Mucosa of rectum (tissue), 2 donors: Measurements from ENCODE around the gene PARD3.

Experiments
- H3K27ac ChIP-seq, 2 donors: one replicate each; pipeline ENCODE4 v1.7.0; 2013; ENCODE audit warnings: inconsistent platforms in 2 of 2, low read depth in 2 of 2, low read length in 2 of 2
- H3K27me3 ChIP-seq, 2 donors: one replicate each; pipeline ENCODE4 v1.7.0; 2013; ENCODE audit warnings: low read length in 2 of 2; ENCODE audit not compliant: control insufficient read depth in 2 of 2, insufficient read depth in 2 of 2
- H3K36me3 ChIP-seq, 2 donors: one replicate each; pipeline ENCODE4 v1.7.0; 2013; ENCODE audit warnings: low read length in 2 of 2; ENCODE audit not compliant: control insufficient read depth in 2 of 2, insufficient read depth in 2 of 2
- H3K4me1 ChIP-seq, 2 donors: one replicate each; pipeline ENCODE4 v1.7.0; 2013; ENCODE audit warnings: low read length in 2 of 2, mild to moderate bottlenecking in 1 of 2; ENCODE audit not compliant: control insufficient read depth in 2 of 2, insufficient read depth in 2 of 2
- H3K4me3 ChIP-seq, 2 donors: one replicate each; pipeline ENCODE4 v1.7.0; 2013; ENCODE audit warnings: low read length in 2 of 2
- H3K9ac ChIP-seq, 2 donors: one replicate each; pipeline ENCODE4 v1.7.0; 2013; ENCODE audit warnings: low read length in 2 of 2, low read depth in 1 of 2, mild to moderate bottlenecking in 1 of 2
- H3K9me3 ChIP-seq, 2 donors: one replicate each; pipeline ENCODE4 v1.7.0; 2013; ENCODE audit warnings: low read length in 2 of 2; ENCODE audit not compliant: control insufficient read depth in 2 of 2
- donor health status: healthy.
- donor health status: Normal muscosa, but diverticular disease.

Gene PARD3

DNA sequence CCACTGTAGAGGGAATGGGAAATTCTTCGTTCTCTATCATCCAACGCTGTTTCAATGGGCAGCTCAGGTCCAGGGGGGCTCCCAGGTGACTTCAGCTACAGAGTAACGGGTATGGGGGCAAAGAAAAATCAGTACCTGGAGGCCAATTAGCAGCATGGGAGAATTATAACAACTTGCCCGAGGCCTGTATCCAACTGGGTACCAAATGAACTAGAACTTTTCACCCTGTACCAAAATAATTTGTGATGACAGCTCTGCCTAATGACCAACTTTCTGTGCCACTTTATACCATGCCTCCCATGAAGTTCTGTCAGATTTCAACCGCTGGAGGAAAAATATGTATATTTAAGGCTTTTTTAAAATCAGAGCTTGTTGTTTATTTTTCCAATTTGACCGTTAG lies 467.1 kb downstream of the PARD3 start:
- no peaks in the 10 kb centered on the region for H3K9me3 ChIP-seq
- no peaks in the 10 kb centered on the region for H3K36me3 ChIP-seq
- H3K27ac ChIP-seq: no peak overlapping the region
- H3K4me3 ChIP-seq: no peak overlapping the region
- peaks cover 2 to 14% of the 10 kb centered on the region in 2 donors for H3K4me1 ChIP-seq
- no peaks in the 10 kb centered on the region for H3K27me3 ChIP-seq
- H3K9ac ChIP-seq: no peak overlapping the region

DNA sequence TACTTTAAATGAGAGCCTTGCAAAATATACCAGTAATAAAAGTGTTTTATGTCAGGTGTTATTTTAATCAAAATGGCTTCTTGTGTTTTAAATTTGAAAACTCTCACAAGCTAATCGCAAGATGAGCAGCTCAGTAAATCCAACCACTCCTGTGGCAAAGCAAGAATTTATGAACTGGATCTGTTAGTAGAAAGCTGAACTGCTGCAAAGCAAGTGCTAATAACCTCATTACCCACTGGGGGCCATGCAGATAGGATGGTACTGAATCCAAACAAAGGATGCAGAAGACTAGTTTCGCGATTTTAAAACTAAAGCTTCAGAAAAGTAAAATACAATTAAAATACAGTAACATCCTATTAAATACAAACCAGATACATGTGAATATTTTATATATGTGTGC lies 468.0 kb downstream of the PARD3 start:
- no peaks in the 10 kb centered on the region for H3K36me3 ChIP-seq
- H3K9me3 ChIP-seq: no peaks in the 10 kb centered on the region
- no peaks in the 10 kb centered on the region for H3K27me3 ChIP-seq
- H3K4me1 ChIP-seq: peaks cover 2 to 14% of the 10 kb centered on the region in 2 donors
- no peak overlapping the region for H3K9ac ChIP-seq
- no peak overlapping the region for H3K4me3 ChIP-seq
- peak overlapping the region in 1 of 2 donors; percentile 39 for H3K27ac ChIP-seq

DNA sequence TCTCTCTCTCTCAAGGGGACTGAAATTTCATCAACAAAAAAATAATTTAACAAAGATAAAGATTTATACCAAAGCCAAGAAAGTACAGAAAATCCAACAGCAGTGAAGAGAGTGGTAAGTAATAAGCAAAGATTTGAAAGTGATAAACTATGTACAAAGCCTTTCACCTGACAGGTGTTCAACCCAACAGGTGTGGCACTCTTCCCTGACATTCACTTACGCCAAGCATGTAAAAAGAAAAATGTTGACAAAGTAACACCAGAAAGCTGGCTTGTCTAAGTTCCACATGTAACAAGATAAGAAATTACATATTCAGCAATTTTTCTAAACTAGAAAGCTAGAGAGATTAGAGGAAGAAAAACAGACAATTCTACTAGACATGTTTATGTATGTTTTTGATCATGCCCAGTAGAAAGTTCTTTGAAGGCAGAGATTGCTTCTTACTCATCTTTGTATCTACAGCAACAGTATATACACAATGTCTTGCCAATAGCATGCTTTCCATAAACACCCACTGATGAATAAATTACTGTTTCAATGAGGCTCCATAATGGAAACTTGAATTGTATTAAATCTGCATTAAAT lies 468.5 kb downstream of the PARD3 start:
- Histone ChIP-seq H3K27me3 (no peaks in the 10 kb centered on the region), H3K4me3 (no peak overlapping the region), H3K4me1 (peaks cover 2 to 14% of the 10 kb centered on the region in 2 donors), H3K9me3 (no peaks in the 10 kb centered on the region), H3K36me3 (no peaks in the 10 kb centered on the region), H3K27ac (peak overlapping the region in 1 of 2 donors; percentile 39), H3K9ac (no peak overlapping the region)

DNA sequence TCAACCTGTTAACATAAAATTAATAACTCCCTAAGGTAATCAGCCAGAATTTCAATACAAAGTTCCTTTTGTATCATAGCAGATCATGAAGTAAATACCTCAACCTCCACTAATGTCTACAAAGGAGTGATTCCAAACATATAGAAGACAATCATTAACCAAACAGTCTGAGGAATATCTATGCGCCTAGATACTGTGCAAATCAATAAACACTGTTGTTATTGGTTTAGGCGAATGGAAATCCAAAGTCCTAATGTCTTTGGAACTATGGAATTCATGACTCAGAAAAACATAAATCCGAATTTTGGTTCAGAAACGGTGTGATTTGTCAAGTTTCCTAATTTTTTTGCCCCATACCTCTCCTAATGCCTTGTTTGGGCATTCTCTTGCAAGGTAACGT lies 469.7 kb downstream of the PARD3 start:
- H3K4me3 ChIP-seq: no peak overlapping the region
- no peaks in the 10 kb centered on the region for H3K36me3 ChIP-seq
- H3K9ac ChIP-seq: no peak overlapping the region
- no peaks in the 10 kb centered on the region for H3K27me3 ChIP-seq
- H3K4me1 ChIP-seq: peaks cover 2 to 14% of the 10 kb centered on the region in 2 donors
- no peaks in the 10 kb centered on the region for H3K9me3 ChIP-seq
- no peak overlapping the region for H3K27ac ChIP-seq

DNA sequence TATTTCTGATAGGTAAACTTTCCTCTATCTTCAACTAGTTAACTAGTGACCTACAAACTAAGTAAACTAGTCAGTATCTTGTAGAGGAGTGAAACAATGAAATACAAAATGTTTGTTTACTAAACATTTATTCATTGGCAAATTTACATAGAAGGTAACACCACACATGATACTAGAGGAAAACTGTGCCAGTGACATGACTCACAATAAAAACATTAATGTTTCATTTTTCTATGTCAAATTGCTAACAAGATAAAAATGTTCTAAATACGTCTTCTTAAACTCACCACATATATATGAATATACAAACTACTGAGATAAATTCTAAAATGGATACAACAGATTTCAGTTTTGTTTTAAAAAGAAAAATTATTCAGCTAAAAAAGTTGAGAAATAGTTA lies 471.3 kb downstream of the PARD3 start:
- H3K27me3 ChIP-seq: no peaks in the 10 kb centered on the region
- no peak overlapping the region for H3K4me3 ChIP-seq
- H3K4me1 ChIP-seq: peaks cover 2 to 17% of the 10 kb centered on the region in 2 donors
- H3K9ac ChIP-seq: no peak overlapping the region
- H3K27ac ChIP-seq: no peak overlapping the region
- no peaks in the 10 kb centered on the region for H3K36me3 ChIP-seq
- H3K9me3 ChIP-seq: no peaks in the 10 kb centered on the region

DNA sequence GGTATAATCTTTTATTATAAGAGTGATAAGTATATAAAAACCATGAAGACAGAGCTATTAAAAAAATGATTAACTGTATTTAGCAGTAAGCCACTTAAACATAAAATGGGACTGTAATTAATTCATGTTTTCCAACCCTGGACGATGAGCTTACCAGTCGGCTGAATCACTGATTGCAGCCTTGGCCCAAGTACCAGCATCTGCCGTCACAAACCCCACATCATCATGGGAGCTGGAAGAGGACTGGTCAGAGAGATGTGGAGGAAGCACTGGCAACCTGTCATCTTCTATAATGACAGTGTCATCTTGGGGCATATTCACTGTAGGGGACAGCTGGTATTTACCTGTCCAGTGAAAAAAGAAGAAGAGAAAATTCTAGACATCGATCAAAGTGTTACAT lies 473.6 kb downstream of the PARD3 start:
- Histone ChIP-seq H3K4me1 (peaks cover 2 to 16% of the 10 kb centered on the region in 2 donors), H3K9me3 (no peaks in the 10 kb centered on the region), H3K27me3 (no peaks in the 10 kb centered on the region), H3K4me3 (no peak overlapping the region), H3K9ac (no peak overlapping the region), H3K27ac (no peak overlapping the region), H3K36me3 (no peaks in the 10 kb centered on the region)

DNA sequence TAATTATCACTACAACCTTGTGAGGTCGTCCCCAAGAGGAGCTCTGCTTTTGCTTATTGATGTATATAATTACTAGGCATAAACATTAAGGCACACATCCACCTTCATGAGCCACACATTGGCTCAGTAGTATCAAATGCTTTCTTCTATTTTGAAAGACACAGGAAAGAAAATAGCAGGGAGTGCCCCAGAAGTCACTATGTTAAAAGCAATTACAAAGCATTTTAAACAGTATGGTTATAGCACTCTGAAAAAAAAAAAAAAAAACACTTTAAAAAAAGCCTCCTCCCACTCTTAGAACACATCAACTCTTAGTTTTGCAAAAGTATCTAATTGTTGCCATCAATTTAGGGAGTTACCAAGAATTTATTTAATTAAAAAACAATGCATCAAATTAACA lies 474.2 kb downstream of the PARD3 start:
- peaks cover 0 to 13% of the 10 kb centered on the region in 2 donors for H3K4me1 ChIP-seq
- no peak overlapping the region for H3K27ac ChIP-seq
- no peaks in the 10 kb centered on the region for H3K36me3 ChIP-seq
- no peaks in the 10 kb centered on the region for H3K9me3 ChIP-seq
- no peaks in the 10 kb centered on the region for H3K27me3 ChIP-seq
- no peak overlapping the region for H3K9ac ChIP-seq
- H3K4me3 ChIP-seq: no peak overlapping the region

DNA sequence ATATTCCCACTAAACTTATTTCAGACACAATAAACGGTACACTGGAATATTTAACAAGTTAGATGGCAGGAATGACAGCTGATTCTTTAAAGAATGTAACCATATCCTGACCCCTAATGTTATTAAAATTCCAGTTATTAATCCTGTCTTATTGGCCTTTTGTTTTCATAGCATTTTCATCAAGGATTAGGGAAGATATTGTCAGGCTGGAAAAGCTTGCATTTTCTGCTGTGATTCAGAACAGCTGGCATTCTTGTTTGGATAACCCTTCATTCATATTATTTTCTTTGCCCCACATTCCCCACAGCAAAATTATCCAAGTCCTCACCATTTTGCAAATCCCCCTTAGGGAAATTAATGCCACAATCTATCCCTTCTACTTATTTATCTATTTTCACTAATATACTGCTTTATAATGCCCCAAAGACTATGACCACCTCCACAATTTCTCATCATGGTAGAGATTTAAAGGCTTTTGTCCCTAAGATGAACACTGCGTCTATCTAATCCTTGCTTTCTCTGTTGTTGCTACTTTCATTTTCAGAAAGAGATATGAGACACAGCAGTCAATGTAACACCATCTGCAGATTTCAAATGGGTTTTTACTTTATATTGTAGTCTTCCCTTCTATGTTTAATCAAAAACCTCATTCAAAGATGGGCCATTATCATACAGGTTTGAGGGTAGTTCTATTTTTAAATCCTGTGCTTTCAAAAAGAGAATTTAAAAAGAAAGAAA lies 475.1 kb downstream of the PARD3 start:
- Histone ChIP-seq H3K36me3 (no peaks in the 10 kb centered on the region), H3K4me3 (no peak overlapping the region), H3K9me3 (no peaks in the 10 kb centered on the region), H3K9ac (no peak overlapping the region), H3K27me3 (no peaks in the 10 kb centered on the region), H3K4me1 (peaks cover 0 to 3% of the 10 kb centered on the region in 2 donors), H3K27ac (no peak overlapping the region)

DNA sequence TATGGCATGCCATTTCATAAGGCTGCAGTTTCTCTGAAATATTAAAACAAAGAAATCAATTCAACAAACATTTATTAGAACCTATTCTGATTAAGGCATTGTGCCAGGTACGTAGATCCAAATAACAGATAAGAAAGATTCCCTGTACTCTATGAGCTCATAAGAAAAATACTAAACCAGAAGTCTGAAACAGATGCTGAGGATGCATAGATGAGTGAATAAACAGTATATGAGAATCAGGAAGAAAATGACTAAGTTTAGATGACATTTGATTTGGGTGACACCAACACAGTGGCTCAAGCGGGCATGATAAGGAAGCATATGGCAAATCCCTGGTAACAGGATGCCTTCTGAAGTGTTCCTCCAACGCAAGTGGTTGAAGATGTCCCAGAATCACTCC lies 477.2 kb downstream of the PARD3 start:
- Histone ChIP-seq H3K9ac (no peak overlapping the region), H3K9me3 (no peaks in the 10 kb centered on the region), H3K36me3 (no peaks in the 10 kb centered on the region), H3K4me3 (no peak overlapping the region), H3K27ac (no peak overlapping the region), H3K27me3 (no peaks in the 10 kb centered on the region), H3K4me1 (peaks cover 0 to 3% of the 10 kb centered on the region in 2 donors)

DNA sequence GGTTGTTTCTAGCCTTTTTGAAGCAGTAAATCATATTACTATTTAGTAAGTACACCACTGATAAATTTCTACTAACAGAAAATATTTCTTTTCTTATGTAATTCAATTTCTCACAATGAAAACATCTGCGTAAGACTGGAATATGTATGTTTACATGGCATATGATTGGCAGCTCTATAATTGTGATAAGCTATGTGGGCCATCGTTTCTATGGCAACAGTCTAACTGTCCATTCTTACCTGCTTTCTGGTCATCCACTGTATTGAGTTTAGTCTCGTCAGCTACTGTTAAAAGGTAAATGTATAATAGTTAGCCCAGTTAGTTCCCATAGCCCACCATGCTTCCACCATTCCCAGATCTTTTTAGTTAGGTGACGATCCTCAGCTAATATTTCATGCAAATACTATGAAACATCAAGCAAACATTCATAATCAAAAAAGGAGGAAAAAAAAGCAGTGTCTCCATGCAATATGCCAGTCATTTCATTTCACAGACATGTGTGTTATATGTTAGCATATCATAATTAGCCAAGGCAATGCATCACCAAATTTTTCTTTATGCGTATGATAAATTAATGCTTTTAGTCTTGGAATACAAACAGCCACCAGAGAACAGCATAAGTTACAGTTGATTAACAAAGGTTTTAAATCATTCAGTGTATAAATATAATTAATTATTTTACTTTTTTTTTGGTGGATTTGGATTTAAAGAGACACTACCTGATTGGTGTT lies 479.0 kb downstream of the PARD3 start:
- Histone ChIP-seq H3K27ac (no peak overlapping the region), H3K9ac (no peak overlapping the region), H3K36me3 (peaks cover under 1% of the 10 kb centered on the region in 2 donors), H3K27me3 (no peaks in the 10 kb centered on the region), H3K9me3 (no peaks in the 10 kb centered on the region), H3K4me3 (no peak overlapping the region), H3K4me1 (peaks cover 0 to 3% of the 10 kb centered on the region in 2 donors)
